Measurements from ENCODE around the gene B3GAT2. TPM values are rescaled to one million over a fixed set of nuclear protein-coding genes. Genes with fewer than 3 reads are reported as not detected.

B3GAT2 gene
- polyA plus RNA-seq, 1 donor (not counting 4 experiments of a cell fraction or from before 2014, with no cell fraction given) = 0.01 TPM

DNA sequence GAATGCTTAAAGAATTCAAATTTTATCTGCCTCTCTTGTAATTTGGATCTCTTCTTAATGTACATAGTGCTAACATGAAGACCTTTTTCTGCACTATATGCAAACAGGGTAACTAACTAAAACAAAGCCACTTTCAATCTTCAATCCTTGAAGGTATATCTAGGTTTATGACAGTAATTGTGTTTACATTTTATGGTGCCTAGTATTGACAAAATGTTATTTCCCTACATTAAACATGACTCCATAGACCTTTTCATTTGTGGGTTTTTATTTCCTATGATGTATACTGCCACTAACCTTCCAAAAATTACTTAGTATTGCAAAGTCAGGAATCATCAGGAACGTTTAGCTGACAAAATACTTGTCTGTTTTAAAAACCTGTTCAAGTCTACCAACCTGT lies 95.9 kb downstream of the B3GAT2 start:
- Histone ChIP-seq H3K9ac (ENCODE audit: control insufficient read depth, extremely low read depth, insufficient read depth, low read length) (no peak overlapping the region), H3K27ac (ENCODE audit: control insufficient read depth, insufficient read depth, low read length) (no peak overlapping the region), H3K4me3 (ENCODE audit: control insufficient read depth in 2 of 3, extremely low read depth in 1 of 3, insufficient read depth in 2 of 3, low read depth in 1 of 3, low read length in 3 of 3) (no peak overlapping the region), H3K9me1 (ENCODE audit: control insufficient read depth, extremely low read depth, insufficient read depth, low read length) (no peaks in the 10 kb centered on the region), H3K4me2 (ENCODE audit: control insufficient read depth, extremely low read depth, insufficient read depth, low read depth, low read length) (no peak overlapping the region), H2AFZ (ENCODE audit: control insufficient read depth, low read length) (no peak overlapping the region), H3K9me3 (ENCODE audit: control insufficient read depth, low read depth, low read length) (no peaks in the 10 kb centered on the region), H3K36me3 (ENCODE audit: control insufficient read depth in 2 of 2, extremely low read depth in 1 of 2, insufficient read depth in 2 of 2, low read length in 2 of 2) (peaks cover 0 to 1% of the 10 kb centered on the region in 2 experiments), H3K79me2 (ENCODE audit: control insufficient read depth, insufficient read depth, low read length) (no peaks in the 10 kb centered on the region), H3K4me1 (ENCODE audit: control insufficient read depth, extremely low read depth, insufficient read depth, low read length) (no peaks in the 10 kb centered on the region), H4K20me1 (ENCODE audit: control insufficient read depth, extremely low read depth, insufficient read depth, low read length) (no peaks in the 10 kb centered on the region), H3K27me3 (ENCODE audit: control insufficient read depth, extremely low read depth, insufficient read depth, low read length) (no peaks in the 10 kb centered on the region)
- no peak for FAIRE-seq
- no peak for TF ChIP-seq EZH2 (IDR thresholded peaks at IDR 0.05; ENCODE audit: low read length)
- TF ChIP-seq CTCF (optimal IDR thresholded peaks at IDR 0.05 in 1 of 3, IDR thresholded peaks at IDR 0.05 in 1 of 3, conservative IDR thresholded peaks at IDR 0.05 in 1 of 3; ENCODE audit: extremely low read depth in 1 of 3, insufficient read depth in 2 of 3, low read length in 3 of 3) = no peak
- dilution Hi-C loops (cut with MboI; ENCODE audit: extremely low pct_ligation_motif_present, low sequenced_read_pairs) = no loop called here
- DNase-seq (ENCODE audit: low read depth, low spot score) = no peak

DNA sequence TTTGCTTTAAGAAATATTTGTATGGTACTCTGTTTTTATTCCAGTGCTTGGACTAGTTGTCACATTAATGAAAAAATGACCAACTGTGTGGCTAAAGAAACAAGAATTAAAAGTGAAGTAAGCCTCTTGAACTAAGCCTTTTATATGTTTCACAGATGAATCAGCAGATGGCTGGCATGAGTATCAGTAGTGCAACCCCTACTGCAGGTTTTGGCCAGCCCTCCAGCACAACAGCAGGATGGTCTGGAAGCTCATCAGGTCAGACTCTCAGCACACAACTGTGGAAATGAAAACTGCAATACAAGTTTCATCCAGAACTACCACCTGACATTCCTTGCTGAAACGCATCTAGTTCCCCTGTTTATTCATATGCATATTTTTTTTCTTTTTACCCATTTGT lies 96.8 kb downstream of the B3GAT2 start:
- peaks cover 0 to 1% of the 10 kb centered on the region in 2 experiments for H3K36me3 ChIP-seq (ENCODE audit: control insufficient read depth in 2 of 2, extremely low read depth in 1 of 2, insufficient read depth in 2 of 2, low read length in 2 of 2)
- H3K4me3 ChIP-seq (ENCODE audit: control insufficient read depth in 2 of 3, extremely low read depth in 1 of 3, insufficient read depth in 2 of 3, low read depth in 1 of 3, low read length in 3 of 3) = no peak overlapping the region
- H3K79me2 ChIP-seq (ENCODE audit: control insufficient read depth, insufficient read depth, low read length) = no peaks in the 10 kb centered on the region
- H3K9me3 ChIP-seq (ENCODE audit: control insufficient read depth, low read depth, low read length) = no peaks in the 10 kb centered on the region
- dilution Hi-C loops (cut with MboI; ENCODE audit: extremely low pct_ligation_motif_present, low sequenced_read_pairs) = no loop called here
- no peaks in the 10 kb centered on the region for H3K27me3 ChIP-seq (ENCODE audit: control insufficient read depth, extremely low read depth, insufficient read depth, low read length)
- H2AFZ ChIP-seq (ENCODE audit: control insufficient read depth, low read length) = no peak overlapping the region
- no peak overlapping the region for H3K27ac ChIP-seq (ENCODE audit: control insufficient read depth, insufficient read depth, low read length)
- DNase-seq (ENCODE audit: low read depth, low spot score) (no peak), FAIRE-seq (no peak)
- H3K4me1 ChIP-seq (ENCODE audit: control insufficient read depth, extremely low read depth, insufficient read depth, low read length) = no peaks in the 10 kb centered on the region
- TF ChIP-seq CTCF (optimal IDR thresholded peaks at IDR 0.05 in 1 of 3, IDR thresholded peaks at IDR 0.05 in 1 of 3, conservative IDR thresholded peaks at IDR 0.05 in 1 of 3; ENCODE audit: extremely low read depth in 1 of 3, insufficient read depth in 2 of 3, low read length in 3 of 3) (no peak), EZH2 (IDR thresholded peaks at IDR 0.05; ENCODE audit: low read length) (no peak)
- H3K4me2 ChIP-seq (ENCODE audit: control insufficient read depth, extremely low read depth, insufficient read depth, low read depth, low read length) = no peak overlapping the region
- no peak overlapping the region for H3K9ac ChIP-seq (ENCODE audit: control insufficient read depth, extremely low read depth, insufficient read depth, low read length)
- no peaks in the 10 kb centered on the region for H3K9me1 ChIP-seq (ENCODE audit: control insufficient read depth, extremely low read depth, insufficient read depth, low read length)
- H4K20me1 ChIP-seq (ENCODE audit: control insufficient read depth, extremely low read depth, insufficient read depth, low read length) = no peaks in the 10 kb centered on the region
